GM21447 (cell line): ENCODE measurements around the gene SEC24D.

Experiments
- ATAC-seq: cut with Tn5 transposase; IDR thresholded peaks from one replicate; pipeline ENCODE4 v1.9.1; 2021; ENCODE audit not compliant: unreplicated experiment

Gene SEC24D

DNA sequence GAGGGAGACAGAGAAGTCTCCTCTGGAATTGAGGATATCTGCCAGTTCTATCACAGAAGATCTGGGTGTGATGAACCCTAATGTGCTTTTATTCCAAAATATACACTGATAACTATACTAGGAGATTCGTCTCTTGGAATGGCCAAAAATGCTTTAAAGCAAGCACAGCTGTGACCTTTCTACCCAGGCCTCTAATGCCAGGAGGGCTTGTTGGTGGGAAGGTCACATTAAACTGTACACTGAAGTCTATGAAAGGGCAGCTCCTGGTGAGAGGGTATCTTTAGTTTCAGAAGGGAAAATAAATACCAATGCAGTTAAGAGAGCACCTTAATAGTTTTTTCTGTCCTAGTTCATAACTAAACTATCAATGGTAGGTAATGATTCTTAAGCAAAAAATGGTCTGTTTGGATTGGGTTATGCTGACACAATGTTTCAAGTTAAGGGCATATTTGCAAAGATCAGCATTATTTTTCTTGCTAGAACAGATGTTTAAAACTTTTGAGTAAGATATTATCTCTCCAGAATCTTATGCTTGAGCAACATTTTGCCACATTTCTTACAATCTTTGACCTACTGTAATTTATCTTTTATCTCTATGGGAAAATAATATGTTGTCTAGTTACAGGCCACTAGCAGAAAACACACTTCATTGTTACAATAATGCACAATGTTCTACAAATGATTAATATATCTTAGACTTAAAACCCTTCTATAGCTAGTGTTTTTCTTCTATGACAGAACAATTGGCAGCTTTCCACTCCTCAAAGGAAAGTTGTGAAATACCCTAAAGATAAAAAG lies 59.6 kb downstream of the SEC24D start:
- ATAC-seq: no peak

DNA sequence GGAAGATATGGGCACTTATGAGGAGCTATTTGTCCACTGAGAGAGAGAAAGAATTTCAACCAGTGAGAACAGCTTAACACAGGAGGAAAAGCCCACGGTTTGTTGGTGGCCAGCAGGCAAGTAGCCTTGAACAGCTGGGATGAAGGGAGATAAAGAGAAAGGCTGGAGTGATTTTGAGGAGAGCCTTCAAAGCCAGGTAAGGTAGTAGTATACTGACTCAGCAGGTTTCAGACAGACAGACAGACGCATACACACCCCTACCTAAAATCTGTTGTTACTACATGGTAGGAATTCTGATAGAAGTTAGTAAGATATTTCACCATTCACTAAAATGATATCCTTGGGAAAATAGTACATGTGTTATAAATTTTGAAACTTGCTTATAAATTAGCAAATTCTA lies 60.5 kb downstream of the SEC24D start:
- ATAC-seq: no peak

DNA sequence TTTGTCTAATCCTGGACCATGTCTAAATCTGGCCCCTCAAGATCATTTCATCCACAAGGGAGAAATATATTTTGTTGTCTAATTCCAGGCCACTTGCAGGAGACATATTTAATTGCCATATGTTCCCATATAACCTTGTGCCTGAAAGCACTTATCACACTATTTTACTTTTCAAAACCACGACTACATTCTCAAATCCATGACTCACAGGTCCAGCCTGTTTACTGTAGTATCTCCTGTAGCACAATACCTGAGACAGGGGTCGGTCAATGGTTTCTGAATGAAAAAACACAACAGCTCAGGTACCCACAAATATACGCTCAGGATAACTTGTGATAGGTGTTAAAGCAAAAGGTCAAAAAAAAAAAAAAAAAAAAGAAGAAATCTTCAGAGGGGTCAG lies 60.9 kb downstream of the SEC24D start:
- ATAC-seq: no peak

DNA sequence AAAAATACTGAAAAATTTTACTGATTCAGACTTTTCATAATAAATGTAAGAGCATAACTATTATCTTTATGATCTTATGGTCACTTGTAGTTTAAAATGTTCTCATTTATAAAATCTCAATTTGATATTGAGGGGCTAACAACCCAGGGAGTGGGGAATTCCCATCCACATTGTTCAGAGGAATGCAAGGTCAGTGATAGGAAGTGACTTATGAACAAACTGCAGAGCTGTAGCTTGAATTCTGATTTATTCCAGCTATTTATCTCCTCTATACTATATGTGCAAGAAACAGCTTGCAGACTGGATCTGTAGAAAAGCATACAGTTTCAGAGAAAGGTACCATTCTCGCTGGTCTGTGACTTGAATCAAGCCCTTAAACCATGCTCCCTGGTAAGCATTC lies 61.6 kb downstream of the SEC24D start:
- no peak for ATAC-seq

DNA sequence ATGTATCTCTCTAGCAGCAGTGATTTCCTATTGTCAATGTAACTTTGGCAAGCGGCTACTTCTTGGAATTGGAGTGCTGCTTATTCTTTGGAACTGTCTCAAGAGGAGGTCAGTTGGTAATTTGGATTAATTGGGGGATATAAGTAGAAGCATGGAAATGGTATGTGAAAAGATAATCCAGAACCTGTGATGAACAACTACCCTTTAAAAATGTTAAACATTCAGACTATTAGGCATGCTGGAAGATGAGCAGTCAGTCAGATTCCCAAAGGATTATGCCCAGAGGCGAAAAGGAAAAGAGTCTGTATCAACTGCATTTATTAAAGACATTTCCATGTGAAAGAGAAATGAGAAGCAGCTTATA lies 62.5 kb downstream of the SEC24D start:
- ATAC-seq: no peak

DNA sequence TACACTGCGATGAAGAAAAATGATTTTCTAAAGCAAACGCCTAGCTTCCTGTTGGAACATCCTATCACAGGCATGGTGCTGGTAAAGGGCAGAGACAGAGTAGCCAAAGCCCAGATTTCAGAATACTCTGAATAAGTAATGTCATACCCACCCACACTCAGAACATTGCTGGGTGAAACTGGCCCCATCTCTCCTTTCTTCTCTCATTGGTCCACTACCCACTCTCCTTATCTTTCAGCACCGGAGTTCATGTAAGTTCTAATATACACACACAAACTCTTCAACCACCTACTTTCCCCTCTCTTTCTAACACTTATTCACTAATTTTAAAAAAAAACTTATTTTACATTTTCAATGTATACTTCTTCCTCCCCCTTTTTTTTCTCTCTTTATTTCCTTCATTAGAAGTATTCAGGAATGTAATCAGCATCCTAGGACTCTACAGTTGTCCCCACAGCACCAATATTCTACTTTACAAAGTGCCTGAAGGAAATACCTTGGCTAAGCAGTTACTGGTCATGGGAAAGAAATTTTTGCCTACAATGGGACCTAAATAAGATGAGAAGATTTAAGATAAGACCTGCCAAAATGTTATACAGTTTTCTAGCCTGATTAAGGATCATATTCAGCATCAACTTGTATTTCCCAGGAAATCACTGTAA lies 63.0 kb downstream of the SEC24D start:
- no peak for ATAC-seq

DNA sequence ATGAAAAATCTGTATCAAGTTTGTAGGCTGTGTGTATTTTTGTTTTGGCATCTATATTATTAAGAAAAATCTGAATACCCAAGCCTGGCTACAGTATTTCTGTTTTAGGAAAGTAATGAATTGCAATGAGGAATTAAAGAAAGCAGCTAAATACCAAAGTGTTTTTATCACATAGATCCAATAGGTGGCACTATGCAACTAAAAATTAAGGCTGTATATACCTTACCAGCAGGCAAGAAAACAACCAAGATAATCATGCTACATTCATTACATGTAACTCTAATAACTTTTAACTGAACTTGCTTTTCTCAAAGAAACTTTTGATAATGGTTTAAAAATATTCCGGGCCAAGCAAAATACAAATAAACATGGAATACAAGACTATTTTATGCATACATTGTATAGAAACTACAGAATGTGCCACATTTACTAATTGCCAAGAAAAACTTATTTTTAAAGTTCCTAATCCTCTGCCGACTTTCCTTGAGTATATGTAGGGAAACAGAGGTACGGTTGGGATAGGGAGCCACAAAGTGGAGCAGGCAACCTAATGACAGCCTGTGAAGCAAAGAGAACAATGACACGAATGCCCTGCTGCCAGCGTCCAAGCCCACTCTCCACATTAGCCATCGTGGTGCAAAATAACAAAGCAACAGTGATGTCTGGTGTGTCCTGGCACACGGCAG lies 63.7 kb downstream of the SEC24D start:
- ATAC-seq: peak; percentile 70

DNA sequence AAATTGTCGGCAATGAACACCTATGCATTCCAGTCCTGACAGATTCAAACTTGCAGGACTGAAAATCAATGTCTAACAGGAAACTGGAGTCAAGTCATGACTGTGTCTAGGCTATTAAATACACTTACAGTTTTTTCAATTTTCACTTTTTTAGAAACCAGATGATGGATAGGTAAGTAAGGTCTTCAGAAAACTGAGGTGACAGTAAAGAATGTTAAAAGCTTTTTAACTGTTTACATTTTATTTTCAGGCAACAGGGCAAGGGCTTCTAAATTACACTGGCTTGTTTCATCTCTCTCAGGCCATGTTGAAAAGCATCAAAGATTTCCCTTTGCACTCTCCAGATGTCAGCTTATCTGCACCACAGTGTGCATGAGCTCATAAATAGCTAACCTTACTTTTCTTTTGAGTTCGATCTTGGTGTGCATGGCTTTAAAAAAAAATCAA lies 65.2 kb downstream of the SEC24D start:
- no peak for ATAC-seq

DNA sequence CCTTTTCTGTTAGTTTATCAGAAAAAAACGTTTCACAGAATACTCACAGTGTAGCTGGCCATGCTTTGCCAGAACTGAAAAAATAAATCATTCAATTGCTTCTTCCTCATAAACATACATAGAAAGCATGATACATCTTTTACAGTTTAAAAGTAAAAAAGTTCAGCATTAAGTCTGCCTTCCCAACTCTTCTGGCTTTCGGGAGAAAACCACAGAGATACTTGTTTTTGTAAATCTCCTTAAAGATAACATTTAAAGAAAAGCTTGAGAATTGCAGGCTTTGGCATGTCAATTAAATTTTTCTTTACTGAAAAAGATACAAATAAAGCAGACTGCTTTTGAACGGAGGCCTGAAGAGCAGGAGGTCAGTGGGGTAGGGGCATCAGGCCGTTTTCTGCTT lies 66.8 kb downstream of the SEC24D start:
- ATAC-seq: no peak

DNA sequence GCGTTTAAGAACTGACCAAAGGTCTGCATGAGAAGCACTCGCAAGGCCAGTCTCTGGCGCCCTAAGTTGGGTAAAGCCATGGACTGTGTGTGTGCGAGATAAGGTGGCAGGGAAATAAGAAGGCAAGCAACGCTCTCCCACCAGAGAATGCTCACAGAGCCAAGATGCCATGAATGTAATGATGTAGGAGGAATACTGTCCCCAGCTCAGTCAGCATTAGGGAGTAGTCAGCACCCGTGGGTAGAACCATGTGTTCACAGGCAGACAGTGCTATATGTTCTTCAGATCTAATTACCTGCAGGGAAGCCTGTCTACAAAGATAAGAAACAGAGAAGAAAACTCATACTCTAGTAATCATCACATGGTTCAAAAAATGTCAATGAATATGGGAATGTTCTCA lies 68.8 kb downstream of the SEC24D start:
- no peak for ATAC-seq

DNA sequence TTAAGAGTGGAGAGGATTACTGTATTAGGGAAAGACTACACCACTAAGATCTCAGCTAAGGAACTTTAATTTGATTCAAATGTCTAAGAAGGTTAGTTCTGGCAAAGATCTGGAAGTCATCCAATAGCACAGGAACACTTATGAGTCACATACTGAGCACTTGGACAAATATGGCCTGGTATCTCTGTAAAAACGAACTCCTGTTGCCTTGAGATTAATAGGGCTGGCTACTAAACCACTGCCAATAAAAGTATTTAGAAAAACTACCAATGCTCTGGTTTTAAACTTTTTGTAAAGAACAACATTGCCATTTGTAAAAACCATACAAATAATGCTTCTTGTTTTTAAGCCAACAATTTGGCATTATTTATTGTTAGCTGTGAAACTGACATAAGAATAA lies 70.5 kb downstream of the SEC24D start:
- no peak for ATAC-seq

DNA sequence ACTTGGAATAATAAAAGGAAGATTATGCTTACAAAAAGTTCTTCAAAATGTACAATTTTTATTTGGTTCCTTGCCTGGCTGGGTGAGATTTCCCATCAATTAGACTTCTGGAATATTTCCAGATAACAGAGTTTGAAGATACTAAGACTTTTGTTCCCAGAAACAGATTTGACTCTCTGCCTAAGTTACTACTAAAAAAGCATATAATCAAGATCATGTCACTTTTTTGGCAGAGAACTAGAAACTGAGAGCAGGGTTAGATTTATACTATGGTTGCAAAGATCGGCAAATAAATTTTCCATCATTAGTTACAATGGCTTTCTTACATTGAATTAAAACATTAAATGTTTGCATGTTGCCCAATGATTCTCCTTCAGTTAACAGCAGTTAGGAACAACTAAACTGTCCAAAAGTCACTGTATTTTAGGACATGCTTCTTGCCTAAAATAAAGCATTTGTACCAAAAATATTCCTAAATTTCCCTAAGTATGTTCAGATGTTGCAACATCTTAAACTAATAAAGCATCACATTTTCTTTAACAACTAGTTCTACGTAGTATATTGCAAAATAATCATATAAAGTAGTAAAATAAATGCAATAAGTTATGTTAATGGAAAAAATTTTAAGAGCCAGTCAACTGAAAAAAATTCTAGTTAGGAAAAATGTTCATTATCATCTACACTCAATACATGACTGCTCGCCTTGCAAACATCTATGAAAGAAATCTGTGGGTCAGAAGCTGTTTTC lies 73.0 kb downstream of the SEC24D start:
- no peak for ATAC-seq

DNA sequence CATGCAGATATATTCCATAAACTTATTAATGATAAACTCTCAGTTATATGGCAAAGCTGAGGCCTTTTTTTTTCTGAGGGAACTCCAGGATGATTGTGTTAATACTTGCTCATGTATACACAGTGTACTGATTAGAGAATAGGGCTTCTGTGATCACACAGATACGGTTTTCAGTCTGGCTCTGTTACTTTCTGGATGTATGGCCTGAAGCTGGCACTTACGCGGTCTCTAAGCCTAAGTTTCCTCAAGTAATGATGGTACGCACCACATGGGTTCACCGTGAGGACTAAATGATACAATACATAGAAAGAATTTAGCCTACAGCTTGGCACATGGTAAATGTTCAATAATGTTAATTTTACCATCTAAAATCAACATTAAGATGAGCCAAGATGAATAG lies 73.8 kb downstream of the SEC24D start:
- no peak for ATAC-seq

DNA sequence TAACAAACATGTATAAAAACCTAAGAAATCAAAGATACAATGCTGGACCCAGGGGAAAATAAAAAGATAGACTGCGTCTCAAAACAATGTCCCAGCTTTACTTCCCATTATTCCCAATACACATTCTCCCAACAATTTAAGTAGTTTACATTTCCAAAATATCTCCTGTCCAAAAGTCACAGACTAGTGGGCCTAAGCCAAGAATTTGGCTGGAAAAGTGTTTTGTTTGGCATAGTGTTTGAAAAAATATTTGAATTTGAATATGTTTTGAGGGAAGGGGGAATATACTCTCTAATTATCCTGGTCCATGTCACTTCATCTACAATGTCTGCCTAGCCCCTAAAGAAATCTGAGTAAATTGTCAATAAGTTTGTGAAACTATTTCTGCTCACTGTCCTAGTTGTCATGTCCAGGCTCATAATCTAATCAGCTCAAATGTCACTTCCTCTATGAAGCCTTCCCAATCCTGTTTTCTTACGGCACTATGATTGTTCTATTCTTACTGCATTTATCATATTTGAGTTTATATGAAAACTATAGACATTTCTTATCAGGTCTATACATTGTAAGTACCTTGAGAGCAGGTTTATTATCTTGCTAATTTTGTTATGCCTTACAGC lies 74.4 kb downstream of the SEC24D start:
- ATAC-seq: no peak

DNA sequence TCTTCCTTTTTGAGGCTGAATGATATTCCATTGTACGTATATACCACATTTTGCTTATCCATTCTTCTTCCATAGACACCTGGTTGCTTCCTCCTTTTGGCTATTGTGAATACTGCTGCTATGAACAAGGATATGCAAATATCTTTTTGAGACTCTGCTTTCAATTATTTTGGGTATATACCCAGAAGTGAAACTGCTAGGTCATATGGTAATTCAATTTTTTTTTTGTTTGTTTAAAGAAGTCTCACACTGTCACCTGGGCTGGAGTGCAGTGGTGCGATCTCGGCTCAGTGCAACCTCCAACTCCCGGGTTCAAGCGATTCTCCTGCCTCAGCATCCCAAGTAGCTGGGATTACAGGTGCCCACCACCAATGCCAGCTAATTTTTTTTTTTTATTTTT lies 75.4 kb downstream of the SEC24D start:
- ATAC-seq: peak; percentile 98

DNA sequence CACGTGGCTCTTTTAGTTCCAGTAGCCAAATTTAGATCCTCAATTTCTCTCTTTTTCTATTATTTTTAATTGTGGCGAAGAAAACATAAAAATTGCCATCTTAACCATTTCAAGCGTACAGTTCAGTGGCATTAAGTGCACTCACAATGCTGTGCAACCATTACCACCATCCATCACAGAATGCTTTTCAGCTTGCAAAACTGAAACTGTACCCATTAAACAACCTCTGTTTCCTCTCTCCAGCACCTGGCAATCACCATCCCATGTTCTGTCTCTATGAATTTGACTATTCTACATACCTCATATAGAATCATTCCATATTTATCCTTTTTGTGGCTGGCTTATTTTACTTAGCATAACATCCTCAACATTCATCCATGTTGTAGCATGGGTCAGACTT lies 75.8 kb downstream of the SEC24D start:
- peak; percentile 55 for ATAC-seq

DNA sequence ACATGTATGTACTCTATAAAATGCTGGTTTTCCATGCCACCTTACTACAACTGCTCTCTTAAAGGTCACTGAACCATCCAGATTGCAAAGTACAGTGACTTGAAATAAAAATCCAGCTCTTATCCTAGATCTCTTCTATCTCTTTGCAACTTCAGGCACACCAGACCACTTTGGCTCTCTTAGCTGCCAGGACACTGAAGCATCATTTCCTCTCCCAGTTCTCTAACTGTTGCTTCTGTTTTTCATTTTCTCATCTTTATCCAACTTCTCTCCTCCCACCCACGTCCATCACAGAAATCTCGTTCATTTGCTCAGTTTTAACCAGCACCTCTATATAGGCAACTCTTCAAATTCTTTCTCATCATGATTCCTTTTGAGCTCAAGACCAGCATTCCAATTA lies 76.4 kb downstream of the SEC24D start:
- ATAC-seq: no peak

DNA sequence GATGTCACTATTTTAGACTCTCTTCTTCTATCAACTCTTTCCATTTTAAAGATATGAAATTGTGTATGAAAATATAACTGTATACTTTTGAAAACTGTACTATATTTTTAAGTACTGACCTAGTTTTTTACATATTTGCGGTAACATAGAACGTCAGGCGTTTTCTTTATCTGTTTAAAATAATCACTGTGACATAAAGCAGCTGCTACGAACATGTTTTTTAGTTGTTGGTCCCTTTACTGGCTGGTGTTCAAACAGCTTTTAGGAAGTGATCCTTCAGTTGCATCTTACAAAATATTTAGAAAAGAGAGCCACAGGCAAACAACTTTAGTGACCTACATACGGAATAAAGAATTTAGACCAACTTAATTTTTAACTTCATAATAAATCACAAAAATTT lies 77.6 kb downstream of the SEC24D start:
- no peak for ATAC-seq

DNA sequence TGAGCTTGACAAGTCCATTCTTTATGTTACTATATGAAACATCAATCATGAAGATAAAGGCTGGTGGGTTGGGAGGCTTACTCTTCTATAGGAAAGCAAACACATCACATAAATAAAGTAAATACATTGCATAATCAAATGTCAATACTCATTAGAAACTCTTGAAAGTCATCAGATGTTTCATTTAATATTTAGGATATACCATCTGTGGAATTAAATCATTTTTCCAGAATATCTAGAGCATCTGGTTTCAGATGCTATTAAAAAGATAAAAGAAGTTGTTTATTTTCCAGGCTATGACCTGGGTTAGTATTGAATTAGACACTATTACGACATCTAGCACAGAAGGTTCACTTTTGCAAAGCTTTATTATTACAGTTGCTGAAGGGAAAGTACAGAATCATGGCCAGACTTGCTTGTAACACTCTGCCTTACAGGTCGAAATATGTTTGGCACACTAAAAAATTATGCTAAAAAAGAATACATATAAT lies 78.1 kb downstream of the SEC24D start:
- no peak for ATAC-seq

DNA sequence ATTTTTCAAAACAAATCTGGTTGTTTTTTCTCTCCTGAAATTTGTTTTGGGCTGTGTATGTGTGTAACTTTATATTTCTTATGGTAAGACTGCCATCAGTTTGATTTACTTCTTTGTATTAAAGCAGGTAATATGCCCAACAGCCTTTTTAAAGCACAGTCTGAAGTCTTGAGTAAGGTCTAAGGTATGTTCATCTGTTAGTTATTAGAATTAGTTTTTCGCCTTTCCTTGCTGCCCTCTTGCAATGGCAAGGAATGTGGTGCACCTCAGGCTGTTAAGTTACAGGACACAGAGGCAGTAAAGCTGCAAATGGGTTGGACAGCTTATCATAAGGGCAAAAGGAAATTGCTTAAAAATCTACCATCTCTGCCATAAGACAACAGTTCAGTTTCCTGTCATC lies 79.0 kb downstream of the SEC24D start:
- ATAC-seq: no peak

DNA sequence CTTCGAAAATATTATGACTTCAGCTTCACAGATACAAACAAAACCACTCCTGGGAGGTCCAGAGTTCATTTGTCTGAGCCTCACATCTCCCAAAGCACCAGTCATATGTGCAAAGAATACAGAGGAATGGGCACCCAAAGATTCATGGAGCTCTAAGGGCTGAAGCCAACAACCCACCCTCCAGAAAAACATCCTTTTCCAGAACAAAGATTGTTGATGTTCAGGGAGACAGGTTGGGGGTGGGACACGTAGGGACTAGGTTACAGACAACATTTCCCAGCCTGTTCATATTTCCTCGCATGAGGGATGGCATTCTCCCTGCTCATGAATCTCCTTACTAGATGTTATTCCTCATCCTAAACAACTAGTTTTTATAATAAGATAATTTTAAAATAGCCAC lies 79.5 kb downstream of the SEC24D start:
- ATAC-seq: no peak
